ENCODE data around the gene MBNL2.

MBNL2 gene

GRCh38 chr13:97212004-97212403 is 10.1 kb upstream of the MBNL2 start:
- no peak for DNase-seq

GRCh38 chr13:97212601-97213040 is 9.5 kb upstream of the MBNL2 start:
- no peak for DNase-seq

DNA sequence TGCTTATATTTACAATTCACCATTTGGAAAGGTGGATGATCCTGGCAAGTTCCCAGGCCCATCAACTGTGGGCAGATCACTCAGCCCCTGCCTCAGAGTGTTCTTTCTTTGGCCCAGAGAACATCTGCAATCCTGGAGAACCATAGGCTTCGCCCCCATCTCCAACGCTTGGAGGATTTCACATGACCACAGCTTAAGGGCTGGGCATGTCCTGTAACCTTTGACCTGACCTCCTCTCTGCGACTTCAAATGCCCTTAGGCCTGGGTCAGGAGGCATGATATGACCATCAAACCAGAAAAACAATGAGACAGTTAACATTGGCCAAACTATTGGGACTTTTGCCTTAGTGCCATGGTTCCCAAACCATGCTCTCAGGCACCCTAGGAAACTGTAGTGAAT is 7.2 kb upstream of the MBNL2 start:
- no peak for DNase-seq

DNA sequence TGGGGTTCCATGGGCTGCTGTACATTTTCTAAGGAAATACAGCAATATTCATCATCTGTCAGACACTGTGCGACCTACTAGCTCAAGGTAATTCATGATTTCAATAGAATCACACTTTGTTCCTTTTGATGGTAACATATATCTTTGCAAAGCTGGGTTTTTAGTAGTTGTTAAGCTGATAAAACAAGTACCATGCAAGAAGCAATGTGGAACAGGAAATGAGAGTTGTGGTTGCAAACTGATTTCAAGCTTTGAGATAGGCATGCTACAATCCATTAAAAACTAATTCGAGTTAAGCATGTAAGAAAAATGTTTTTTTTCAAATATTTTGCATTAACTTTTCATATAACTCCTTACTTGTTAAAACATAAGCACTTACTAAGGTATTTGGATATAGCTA is 6.8 kb upstream of the MBNL2 start:
- no peak for DNase-seq

GRCh38 chr13:97219226-97219625 is 2.9 kb upstream of the MBNL2 start:
- DNase-seq, result no peak

DNA sequence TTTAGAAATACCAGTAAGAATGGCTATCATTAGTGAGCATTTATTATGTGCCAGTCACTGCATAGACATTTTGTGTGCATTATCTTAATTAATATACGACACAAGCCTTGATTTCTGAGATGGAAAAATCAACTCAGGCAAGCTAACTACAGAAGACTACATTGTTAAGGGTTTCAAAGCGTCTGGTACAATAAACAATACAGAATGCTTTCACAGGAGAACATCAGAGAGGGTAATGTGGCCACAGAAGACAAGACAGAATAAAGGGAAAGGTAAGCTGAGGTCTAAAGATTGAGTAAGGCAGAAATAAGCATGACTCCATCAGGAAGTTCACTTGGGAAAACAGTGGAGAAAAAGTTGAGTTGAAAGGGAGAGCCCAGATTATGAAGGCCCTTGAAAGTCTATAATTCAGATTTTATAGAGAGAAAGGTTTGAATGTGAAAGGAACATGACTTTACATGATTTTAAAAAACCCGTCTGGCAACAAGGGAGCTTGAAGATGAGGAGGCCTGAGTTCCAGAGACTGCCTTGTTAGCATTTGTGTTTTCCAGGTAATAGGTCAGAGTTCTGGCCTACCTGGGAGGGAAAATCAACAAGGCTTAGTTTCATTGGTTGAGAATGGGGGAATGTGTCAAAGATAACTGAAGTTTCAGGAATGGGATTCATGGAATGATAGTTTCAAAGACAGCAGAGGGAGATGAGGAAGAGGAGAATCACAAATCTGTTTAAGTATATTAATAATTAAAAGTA is 1.8 kb upstream of the MBNL2 start:
- DNase-seq, result no peak

GRCh38 chr13:97221046-97221445 is 1.1 kb upstream of the MBNL2 start:
- DNase-seq, result no peak

GRCh38 chr13:97221466-97221865 is 667 bp upstream of the MBNL2 start:
- no peak for DNase-seq

DNA sequence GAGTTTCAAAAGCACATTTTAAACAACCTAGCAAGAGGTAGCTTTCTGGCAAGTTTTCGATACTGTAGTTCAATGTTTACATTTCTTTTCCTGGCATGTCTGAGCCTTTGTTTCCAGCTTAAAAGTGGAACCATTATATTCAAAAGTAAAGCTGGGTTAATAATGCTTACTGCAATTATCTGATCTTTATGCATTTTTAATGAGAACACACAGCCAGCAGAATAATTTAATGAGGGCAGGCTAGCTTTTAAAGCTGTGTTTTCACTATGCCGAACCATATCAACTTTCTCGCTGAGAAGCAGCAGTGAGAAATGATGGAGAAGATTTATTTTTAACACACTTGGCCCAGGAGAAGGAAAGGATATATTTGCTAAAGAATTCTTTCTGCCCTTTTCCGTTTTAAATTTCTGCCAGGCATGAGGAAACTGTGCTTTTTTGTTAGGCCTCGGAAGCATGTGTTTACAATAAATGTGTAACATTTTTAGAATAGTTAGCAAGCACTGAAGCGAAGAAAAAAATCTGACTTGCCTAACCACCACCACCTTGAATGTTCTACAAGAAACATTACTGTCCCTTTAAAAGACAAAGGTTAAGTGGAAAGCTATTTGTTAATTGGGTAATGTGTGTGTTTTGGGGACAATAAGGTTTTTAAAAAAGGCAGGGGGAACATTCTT is 1.0 kb downstream of the MBNL2 start:
- no peak for DNase-seq

DNA sequence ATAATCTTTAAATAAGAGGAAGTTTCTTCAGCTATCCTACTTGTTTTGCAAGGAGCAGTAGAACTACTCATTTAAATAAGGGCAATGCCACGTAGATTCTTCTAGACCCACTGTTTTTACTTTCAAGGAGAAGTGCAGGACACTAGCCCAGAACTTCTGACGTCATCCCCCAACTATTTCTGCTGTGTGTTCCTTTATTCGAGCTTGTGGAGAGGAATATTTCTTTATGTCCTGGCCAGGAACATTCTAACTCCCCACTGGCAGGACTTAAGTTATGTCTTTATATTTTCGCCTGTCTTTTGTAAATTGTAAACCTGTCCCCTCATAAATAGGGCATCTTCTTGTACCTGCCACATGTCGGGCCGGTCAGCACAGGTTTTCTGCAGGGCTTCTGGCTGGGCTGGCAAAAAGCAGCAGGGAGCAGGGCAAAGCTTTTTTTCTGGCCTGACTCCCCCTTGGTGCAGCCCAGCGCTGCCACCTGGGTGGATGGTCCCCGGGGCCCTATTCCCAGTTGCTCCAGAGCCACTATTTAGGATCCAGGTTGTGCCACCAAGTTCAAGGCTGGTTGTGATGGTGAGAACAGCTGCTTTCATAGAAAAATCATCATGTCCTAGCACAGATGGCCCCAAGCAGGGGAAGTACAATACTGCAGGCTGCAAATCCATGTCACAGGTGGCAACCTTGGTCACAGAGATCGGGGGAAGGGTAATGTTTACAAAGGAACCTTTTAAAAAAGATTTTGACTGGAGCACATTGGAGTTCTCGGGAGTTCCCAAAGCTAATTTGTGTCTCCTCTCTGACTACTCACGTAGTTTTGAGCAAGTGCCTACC is 1.8 kb downstream of the MBNL2 start:
- no peak for DNase-seq

DNA sequence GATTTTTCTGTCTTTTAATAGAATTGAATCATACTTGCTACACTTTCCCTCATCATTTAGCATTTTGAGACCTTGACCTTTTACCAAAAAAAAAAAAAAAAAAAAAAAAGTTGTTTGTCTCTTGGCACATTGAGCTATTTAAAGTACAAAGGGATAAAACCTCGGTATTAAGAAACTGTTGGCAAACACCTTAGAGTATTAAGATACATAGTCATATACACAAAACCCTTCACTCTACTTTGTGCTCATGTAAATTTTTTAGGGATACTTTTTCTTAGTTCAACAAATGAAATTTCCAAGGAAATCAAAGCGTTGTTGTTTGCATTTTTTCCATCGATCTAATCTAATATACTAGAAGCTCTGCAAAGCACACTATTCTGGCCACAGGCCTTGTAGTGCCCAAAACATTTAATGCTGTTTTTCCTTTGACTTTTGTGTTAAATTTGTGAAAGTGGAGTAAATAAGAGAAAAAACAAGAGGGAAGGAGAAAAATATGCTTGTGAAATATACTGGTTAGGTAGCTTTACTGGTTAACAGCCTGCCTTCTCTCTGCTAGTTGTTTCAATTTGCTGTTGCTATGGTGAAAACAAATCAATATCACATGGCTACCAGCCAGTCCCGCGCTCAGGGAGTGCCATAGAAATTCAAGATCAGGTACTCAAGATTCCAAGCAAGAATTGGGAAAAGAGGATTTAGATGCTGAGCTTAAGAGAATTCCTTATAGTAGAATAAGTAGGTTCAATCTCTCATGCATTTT is 2.6 kb downstream of the MBNL2 start:
- no peak for DNase-seq

- no peak for DNase-seq
Observed at GRCh38 chr13:97225533-97225932, 3.4 kb downstream of the MBNL2 start.

DNA sequence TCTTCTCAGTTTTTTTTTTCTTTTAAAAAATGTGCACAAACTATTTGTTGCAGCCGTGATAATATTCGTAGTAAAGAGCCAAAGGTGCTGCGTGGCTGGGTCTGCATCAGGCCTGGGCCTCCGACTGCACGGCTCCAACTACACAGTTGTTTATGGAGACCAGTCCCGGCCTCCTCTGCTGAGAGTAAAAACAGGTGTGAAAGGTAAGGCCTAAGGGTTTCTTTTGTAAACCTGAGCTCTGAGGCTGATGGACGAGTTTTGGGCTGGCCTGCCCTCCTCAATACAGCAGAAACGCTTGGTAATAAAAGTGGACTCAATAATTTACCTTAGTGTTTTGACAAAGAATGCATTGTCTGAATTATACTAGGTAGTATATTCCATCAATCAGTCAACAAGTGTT is 3.9 kb downstream of the MBNL2 start:
- no peak for DNase-seq

DNA sequence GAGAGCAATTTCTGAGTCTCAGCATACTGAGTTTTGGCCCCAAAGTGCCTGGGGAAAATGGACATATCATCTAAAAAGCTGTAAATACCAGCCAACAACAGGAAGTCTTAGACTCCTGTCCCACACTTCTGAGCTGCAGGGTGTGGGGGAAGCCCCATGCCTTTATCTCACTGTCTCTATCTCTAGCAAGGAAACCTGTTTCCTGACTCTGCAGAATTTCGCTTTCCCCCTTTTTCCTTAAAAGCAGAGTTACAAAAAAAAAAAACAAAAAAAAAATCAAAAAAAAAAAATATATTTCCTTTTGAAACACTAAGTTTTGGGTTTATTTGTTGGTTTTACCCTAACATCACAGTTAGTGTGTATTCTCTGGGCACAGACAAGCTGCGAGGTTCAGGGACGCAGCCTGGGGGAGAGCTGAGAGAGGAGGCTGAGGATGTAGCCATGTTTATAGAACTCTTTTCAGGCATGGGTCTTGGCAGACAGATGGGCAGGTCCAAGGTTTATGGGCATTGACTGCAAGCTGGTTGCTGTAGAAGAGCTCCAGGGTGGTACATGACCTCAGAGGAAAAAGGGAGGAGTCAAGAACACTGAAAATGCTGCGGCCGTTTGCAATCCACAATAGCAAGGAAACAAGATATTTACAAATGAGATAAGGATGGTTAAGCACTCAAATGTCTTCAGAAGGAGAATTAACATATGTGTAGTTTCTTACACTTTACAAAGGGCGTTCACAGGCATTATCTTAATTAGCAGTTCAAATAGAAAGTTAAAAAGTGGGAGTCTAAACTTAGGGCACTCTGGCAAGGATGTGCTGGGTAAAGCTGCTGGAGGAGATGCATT is 4.9 kb downstream of the MBNL2 start:
- DNase-seq, result no peak

DNA sequence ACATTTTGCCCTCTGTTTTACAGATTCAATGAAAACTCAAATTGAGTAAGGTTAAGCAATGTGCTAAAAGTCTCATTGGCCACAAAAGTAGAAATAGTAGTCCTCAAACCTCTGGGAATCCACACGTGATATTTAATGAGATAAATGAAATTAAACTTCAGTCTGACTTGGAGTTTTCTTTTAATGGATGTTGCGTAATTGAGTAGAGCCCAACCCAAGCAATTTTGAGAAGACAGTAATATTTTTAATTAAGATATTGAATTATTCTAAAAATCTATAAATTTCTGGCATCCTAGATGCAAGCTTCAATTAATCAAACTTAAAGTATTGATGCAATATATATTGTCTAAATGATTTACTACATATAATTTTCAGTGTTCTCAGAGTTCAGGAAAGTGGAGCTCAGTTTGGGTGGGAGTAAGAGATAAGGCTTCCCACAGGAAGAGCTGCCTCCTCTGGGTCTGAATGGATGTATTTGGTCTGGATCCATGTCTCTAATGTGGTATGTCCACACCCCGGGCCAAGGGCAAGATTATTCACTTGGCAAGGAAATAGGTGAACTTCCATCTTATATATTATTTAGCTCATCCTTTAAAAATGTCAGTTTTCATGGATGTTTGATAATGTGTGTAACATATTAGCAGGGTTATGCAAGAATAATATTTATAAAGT is 6.9 kb downstream of the MBNL2 start:
- DNase-seq, result no peak

DNA sequence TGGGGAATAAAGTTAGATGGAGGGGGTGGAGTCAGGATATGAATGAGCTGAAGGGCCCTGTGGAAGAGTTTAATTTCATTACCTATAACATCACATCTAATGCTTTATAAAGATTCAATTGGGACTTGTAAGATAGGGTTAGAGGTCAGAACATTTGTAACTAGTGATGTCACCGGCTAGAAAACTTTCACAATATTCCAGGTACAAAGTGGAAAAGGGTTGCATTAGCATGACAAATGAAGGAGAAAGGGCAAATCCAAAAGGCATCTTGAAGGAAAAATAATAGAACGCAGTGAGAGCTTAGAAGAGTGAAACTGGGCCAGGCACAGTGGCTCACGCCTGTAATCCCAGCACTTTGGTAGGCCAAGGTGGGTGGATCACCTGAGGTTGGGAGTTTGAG is 7.6 kb downstream of the MBNL2 start:
- no peak for DNase-seq

GRCh38 chr13:97231118-97231828 is 9.1 kb downstream of the MBNL2 start:
- DNase-seq, result no peak

- no peak for DNase-seq
Observed at GRCh38 chr13:97231829-97232196, 9.7 kb downstream of the MBNL2 start.

DNA sequence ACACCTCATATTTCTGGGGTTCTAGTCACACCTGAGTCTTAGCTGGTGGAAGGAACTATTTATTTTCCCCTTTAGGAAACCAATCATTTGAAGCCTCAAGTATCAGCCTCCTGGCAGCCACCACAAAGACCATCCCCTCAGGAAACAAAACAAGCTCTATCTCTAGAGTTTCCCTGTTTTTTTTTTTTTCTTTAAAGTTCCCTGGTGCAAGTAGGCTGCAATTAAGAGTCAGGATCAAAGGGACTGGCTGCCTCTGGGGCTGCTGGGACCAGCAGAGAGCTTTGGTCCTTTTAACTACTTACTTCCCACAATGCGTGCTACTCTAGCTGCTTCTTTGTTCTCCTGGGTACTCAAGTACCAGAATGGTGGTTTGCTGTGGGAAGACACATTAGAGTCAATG is 11.4 kb downstream of the MBNL2 start:
- no peak for DNase-seq

GRCh38 chr13:97234236-97234635 is 12.1 kb downstream of the MBNL2 start:
- DNase-seq, result no peak

DNA sequence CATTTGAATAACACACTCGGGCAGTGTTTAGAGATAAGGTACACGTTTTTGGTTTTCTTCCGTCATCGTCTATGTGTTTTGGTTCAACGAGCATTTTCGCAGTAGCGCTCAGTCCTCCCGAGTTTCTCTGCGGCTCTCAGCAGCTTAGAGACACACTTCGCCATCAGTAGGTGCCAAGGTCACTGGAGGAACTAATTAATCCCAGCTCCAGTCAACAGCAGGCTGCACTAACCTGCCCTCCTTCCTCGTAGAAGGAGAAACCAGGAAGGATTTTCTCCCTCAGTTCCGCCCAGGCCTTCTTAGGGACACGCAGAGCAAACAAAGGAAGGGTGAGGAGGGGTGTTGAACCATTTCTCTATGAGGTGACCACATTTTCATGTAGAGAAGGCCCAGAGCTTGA is 12.6 kb downstream of the MBNL2 start:
- no peak for DNase-seq
